ENCODE data around the gene RANBP10.

The RANBP10 gene

GRCh38 chr16:67825906-67826305, 19.5 kb upstream of the RANBP10 start:
- no peak for DNase-seq (ENCODE audit: low read depth)

GRCh38 chr16:67825119-67825518, 18.8 kb upstream of the RANBP10 start:
- no peak for DNase-seq (ENCODE audit: low read depth)

GRCh38 chr16:67822511-67822910, 16.2 kb upstream of the RANBP10 start:
- no peak for DNase-seq (ENCODE audit: low read depth)

- no peak for DNase-seq (ENCODE audit: low read depth)
Observed at GRCh38 chr16:67820608-67821259, 14.4 kb upstream of the RANBP10 start.

- no peak for DNase-seq (ENCODE audit: low read depth)
Observed at GRCh38 chr16:67814567-67814966, 8.2 kb upstream of the RANBP10 start.

GRCh38 chr16:67811899-67812298, 5.5 kb upstream of the RANBP10 start:
- DNase-seq (ENCODE audit: low read depth), result no peak

GRCh38 chr16:67807148-67807682, 855 bp upstream of the RANBP10 start:
- DNase-seq (ENCODE audit: low read depth), result no peak

GRCh38 chr16:67805718-67806427, 487 bp downstream of the RANBP10 start:
- DNase-seq (ENCODE audit: low read depth), result no peak

GRCh38 chr16:67804853-67805542, 1.4 kb downstream of the RANBP10 start:
- DNase-seq (ENCODE audit: low read depth), result no peak

DNA sequence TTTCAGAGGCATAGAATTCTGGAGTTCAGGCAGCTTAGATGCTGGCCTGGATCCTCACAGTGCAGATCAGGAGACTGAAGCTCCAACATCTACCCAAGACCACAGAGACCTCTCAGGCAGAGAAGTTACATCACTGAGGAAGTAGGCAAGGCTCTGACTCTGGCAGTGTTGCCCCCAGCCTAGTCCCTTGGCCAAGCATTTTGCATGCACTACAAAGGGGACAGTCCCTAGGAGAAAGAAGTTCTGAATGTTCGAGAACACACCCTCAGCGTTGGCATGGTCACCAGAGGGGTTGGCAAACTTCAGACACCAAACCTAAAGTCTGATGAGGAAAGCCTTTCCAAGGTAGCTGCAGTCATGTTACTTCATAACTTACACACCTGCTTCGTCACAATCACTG, 2.5 kb downstream of the RANBP10 start:
- no peak for DNase-seq (ENCODE audit: low read depth)

- no peak for DNase-seq (ENCODE audit: low read depth)
Observed at GRCh38 chr16:67801883-67802282, 4.5 kb downstream of the RANBP10 start.

GRCh38 chr16:67801241-67801640, 5.1 kb downstream of the RANBP10 start:
- no peak for DNase-seq (ENCODE audit: low read depth)

DNA sequence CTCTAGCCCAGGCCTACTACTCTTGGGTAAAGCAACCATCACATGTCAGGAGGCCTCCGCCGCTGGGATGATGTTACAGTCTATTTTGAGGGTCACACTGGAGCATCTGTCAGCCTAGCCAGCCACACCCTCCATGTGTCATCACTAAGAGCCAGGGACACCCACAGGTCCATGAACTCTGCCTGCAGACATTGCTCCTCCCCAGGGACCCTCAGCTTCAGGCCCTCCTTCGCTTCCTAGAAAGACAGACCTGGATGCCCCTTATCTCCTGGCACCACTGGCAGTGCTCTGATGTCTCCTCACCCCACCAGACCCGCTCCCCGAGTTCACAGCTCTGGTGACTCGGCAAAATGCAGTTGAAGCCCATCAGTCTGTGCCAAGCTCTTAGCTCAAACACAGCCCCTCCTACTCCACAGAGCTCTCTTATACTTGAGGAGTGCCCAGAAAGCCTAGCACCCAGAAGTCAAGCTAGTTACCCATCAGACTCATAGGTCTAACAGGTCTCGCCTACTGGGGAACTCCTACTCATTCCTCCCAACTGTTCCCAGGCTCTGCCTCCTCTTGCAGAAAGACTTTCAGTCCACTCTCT, 5.9 kb downstream of the RANBP10 start:
- DNase-seq (ENCODE audit: low read depth), result no peak

DNA sequence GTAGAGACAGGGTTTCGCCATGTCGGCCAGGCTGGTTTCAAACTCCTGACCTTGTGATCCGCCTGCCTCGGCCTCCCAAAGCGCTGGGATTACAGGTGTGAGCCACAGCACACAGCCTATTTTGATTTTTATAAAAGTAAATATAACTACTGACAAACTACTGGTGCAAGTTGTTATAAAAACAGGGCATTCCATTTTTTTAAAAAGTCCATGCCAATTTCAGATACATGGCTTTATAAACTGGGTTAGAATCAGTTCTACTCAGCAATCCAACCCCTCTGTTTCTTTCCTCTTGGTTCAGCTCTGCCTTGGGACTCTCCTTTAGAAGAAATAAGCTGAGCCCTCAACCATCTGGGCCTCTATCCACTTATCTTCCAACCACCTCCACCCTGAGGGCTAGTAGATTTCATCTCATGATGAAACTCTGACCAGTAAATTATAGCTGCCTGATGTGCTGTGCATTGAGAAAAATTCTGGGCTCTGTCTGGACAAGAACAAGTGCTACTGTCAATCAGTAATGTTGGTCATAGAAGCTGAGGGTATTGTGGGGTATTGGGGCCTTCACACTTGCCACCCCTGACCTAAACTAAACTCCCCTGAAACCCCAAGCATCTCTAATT, 10.2 kb downstream of the RANBP10 start:
- no peak for DNase-seq (ENCODE audit: low read depth)

GRCh38 chr16:67790071-67790470, 16.3 kb downstream of the RANBP10 start:
- no peak for DNase-seq (ENCODE audit: low read depth)

DNA sequence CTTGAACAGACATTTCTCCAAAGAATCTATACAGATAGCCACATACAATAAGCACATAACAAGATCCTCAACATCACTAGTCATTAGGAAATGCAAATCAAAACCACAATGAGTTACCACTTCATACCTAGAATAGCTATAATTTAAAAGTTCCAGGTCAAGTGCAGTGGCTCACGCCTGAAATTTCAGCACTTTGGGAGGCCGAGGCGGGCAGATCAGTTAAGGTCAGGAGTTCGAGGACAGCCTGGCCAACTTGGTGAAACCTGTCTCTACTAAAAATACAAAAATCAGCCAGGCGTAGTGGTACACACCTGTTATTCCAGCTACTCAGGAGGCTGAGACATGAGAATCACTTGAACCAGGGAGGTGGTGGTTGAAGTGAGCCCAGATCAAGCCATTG, 19.9 kb downstream of the RANBP10 start:
- DNase-seq (ENCODE audit: low read depth), result no peak

GRCh38 chr16:67783353-67783725, 23.0 kb downstream of the RANBP10 start:
- no peak for DNase-seq (ENCODE audit: low read depth)

- no peak for DNase-seq (ENCODE audit: low read depth)
Observed at GRCh38 chr16:67782567-67783352, 23.6 kb downstream of the RANBP10 start.

- DNase-seq (ENCODE audit: low read depth), result no peak
Observed at GRCh38 chr16:67781565-67781921, 24.8 kb downstream of the RANBP10 start.

GRCh38 chr16:67780847-67781564, 25.4 kb downstream of the RANBP10 start:
- no peak for DNase-seq (ENCODE audit: low read depth)

Measured in activated T-cell treated with anti-CD3 and anti-CD28 coated beads for 24 hours (primary cell).